Spinal cord (tissue), 10 donors: Measurements from ENCODE around the gene GNG7. TPM values are rescaled to one million over a fixed set of nuclear protein-coding genes. Genes with fewer than 3 reads are reported as not detected.
"Not testable (repeated sequence)": the region's sequence is repeated elsewhere in the genome, so short reads cannot be mapped to it uniquely, and the experiment has no call there.

Experiments
- DNase-seq, 6 donors: peaks; one replicate each; pipeline versions ENCODE4 v3.0.0 to v3.0.0-alpha.2; 2013 to 2015; ENCODE audit warnings: low spot score in 6 of 6, low read depth in 4 of 6
- H3K27ac ChIP-seq: one replicate; pipeline ENCODE4 v1.5.1; 2013; ENCODE audit warnings: low read depth, low read length, control low read depth
- H3K27me3 ChIP-seq: one replicate; pipeline ENCODE4 v1.6.1; 2013; ENCODE audit warnings: low read length; ENCODE audit not compliant: control insufficient read depth, insufficient read depth
- H3K36me3 ChIP-seq: one replicate; pipeline ENCODE4 v1.6.1; 2013; ENCODE audit warnings: low read length; ENCODE audit not compliant: control insufficient read depth, insufficient read depth
- H3K4me1 ChIP-seq: one replicate; pipeline ENCODE4 v1.6.1; 2013; ENCODE audit warnings: low read length; ENCODE audit not compliant: control insufficient read depth, insufficient read depth
- H3K4me3 ChIP-seq: one replicate; pipeline ENCODE4 v1.5.1; 2013; ENCODE audit warnings: low read depth, low read length, control low read depth
- H3K9me3 ChIP-seq: one replicate; pipeline ENCODE4 v1.6.1; 2013; ENCODE audit warnings: low read length; ENCODE audit not compliant: control insufficient read depth, insufficient read depth
- WGBS: methylation state at CpG from one replicate; pipeline ENCODE4 v1.1.5; 2013; ENCODE audit warnings: missing lambda C conversion rate; ENCODE audit not compliant: insufficient coverage; 5-methylcytosine and 5-hydroxymethylcytosine counted together
- polyA plus RNA-seq, 2 donors: library from polyadenylated mRNA; unstranded; fragments of 120-200 nt; gene quantifications; one replicate each; pipeline ENCODE4 v1.2.1, GENCODE V29; 2013; ENCODE audit not compliant: insufficient read length in 2 of 2
- total RNA-seq, 2 donors: library from RNA; depleted of rRNA in 1 of 2; stranded (reverse); fragments of 120-200 nt in 1 of 2; fragments of >200 nt in 1 of 2; gene quantifications; one replicate each; pipeline versions ENCODE4 v1.2.3 to v1.2.4, GENCODE V29; 2013 to 2014
- donor health status: healthy.

GNG7 gene
- total and polyA plus RNA-seq, 4 donors, result 6.2 to 60.4 (median 30.2) TPM

DNA sequence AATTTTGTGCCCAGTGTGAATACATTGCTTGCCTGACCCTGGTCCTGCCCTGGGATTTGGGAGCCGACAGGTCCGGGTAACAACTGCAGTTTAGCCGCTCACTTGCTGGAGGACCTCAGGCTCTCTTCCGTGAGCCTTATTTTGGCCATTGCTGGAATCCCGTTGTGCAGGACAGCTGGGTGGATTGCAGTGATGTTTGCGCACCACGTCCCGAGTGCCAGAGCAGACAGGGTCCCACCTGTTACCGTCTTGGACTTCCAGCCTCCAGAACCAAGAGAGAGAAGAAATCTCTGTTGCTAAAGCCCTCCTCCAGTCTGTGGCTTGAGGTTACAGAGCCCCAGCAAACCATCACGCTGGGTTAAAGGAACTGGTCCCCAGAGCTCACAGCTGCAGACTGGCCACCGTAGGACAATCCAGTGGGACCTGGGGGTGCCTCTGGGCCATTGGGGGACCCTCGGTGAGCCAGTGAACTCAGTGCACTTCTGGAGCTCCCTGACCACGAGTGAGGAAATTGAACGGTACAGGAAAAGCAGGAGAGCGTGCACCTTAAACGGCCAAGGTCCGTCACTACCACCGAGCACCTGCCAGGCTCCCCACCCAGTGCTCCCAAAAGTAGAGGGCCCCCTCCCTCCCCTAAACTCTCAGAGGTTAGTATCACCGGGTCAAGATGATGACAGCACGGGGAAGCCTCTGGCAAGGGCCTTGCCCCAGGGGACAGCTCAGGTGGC, 92.9 kb downstream of the GNG7 start:
- Histone ChIP-seq H3K4me3 (no peak overlapping the region), H3K9me3 (no peaks in the 10 kb centered on the region), H3K27ac (no peak overlapping the region), H3K27me3 (no peaks in the 10 kb centered on the region), H3K36me3 (peaks cover 8% of the 10 kb centered on the region), H3K4me1 (peaks cover 19% of the 10 kb centered on the region)
- no peak for DNase-seq
- 82% methylated on average over 18 of the region's 20 CpGs for WGBS

DNA sequence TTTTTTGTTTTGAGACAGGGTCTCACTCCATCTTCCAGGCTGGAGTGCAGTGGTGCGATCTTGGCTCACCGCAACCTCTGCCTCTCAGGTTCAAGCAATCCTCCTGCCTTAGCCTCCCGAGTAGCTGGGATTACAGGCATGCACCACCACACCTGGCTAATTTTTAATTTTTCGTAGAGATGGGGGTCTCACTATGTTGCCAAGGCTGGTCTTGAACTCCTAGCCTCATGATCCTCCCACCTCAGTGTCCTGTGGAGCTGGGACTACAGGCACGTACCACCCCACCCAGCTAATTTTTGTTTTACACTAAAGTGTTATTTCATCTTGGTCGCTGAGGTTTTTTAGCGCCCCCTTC, 93.5 kb downstream of the GNG7 start:
- H3K27ac ChIP-seq, H3K9me3 ChIP-seq, H3K4me3 ChIP-seq, DNase-seq, H3K27me3 ChIP-seq, H3K36me3 ChIP-seq: not testable (repeated sequence)
- H3K4me1 ChIP-seq, result peaks cover 18% of the 10 kb centered on the region
- WGBS, result 90% methylated on average over 5 of the region's 7 CpGs

DNA sequence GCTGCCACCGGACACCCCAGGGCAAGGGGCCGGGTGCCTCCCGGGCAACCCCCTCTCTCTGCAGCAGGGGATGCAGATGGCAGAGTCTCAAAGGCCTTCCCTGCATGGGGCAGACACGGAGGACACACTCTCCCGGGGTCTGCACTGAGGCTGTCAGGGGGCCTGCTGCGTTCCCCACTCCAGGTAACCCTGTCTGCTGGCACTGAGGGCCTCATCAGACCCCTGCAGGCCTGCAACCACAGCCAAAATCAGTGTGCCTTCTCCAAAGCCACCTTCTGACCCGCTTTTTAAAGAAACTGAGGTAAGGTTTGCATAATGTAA, 93.9 kb downstream of the GNG7 start:
- Histone ChIP-seq H3K36me3 (peaks cover 8% of the 10 kb centered on the region), H3K4me1 (peaks cover 13% of the 10 kb centered on the region), H3K9me3 (no peaks in the 10 kb centered on the region), H3K4me3 (no peak overlapping the region), H3K27ac (no peak overlapping the region), H3K27me3 (no peaks in the 10 kb centered on the region)
- 62% methylated on average over 6 of the region's 7 CpGs for WGBS
- no peak for DNase-seq

DNA sequence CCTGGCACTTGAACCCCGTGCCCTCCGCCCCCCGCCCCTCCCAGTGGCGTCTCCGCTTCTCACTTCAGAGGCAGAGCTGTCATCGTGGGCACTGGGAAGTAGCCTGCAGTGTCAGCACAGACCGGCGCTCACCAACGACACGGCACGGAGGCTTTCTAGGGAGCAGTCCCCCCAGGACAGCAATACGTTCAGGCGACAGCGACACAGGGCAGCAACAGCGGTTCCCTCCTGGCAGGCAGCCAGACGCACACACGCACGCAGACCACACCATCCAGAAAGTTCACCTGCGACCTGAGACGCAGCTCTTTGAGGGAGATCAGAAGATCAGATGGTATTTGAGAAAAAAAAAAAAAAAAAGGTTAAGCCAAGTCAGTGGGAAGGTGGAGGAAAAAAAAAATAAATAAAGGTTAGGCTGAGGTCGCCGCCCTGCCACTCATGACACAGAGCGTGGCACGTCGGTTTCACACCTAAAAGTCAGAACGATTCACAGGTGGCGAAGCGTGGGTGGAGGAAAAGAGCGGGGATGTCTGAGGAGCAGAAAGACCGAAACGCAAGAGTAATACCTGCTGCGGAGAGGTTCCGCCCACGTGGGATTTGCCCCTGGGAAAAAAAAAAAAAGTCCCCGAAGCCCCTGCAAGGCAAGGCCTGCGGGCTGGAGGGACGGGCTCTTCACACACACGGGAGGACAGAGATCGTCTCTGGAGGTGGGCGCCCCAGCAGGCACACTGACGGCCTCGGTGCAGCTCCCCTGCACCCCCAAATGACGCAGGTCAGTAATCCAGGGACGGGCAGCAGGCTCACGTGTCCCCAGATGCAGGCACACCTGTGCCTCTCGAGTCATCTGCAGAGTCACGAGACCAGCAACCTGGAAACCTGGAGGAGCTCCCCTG, 94.5 kb downstream of the GNG7 start:
- WGBS, result 73% methylated on average over 41 of the region's 47 CpGs
- DNase-seq, result no peak
- Histone ChIP-seq H3K9me3 (no peaks in the 10 kb centered on the region), H3K4me3 (no peak overlapping the region), H3K27ac (no peak overlapping the region), H3K4me1 (peaks cover 17% of the 10 kb centered on the region), H3K36me3 (peaks cover 8% of the 10 kb centered on the region), H3K27me3 (no peaks in the 10 kb centered on the region)

DNA sequence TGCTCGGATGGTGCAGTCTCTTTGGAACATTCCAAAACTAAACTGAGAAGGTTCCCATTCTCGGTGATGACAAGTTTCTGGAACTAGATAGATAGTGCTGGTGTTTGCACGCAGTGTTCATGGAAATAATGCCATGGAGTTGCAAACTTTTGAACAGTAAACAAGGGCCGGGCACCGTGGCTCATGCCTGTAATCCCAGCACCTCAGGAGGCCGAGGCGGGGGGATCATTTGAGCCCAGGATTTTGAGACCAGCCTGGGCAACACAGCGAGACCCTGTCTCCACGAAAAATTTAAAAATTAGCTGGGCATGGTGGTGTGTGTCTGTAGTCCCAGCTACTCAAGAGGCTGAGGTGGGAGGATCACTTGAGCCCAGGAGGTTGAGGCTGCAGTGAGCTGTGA, 95.7 kb downstream of the GNG7 start:
- H3K36me3 ChIP-seq, H3K4me3 ChIP-seq, H3K9me3 ChIP-seq, H3K27me3 ChIP-seq, DNase-seq, H3K27ac ChIP-seq: not testable (repeated sequence)
- H3K4me1 ChIP-seq, result peaks cover 26% of the 10 kb centered on the region
- WGBS, result 88% methylated on average over 9 of the region's 9 CpGs

DNA sequence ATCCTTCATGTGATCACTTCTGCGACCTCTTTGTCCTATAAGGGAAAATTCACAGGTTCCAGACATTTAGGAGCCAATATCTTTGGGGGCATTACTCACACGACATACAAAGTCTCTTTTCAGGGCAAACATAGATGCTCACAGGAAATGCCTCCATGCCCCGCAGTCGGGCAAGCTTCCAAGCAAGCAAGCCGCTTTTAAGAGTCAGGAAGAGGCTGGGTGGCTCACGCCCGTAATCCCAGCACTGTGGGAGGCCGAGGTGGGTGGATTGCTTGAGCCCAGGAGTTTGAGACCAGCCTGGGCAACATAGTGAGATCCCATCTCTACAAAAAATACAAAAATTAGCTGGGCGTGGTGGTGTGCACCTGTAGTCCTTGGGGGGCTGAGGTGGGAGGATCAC, 96.6 kb downstream of the GNG7 start:
- not testable (repeated sequence) for H3K4me3 ChIP-seq, H3K27me3 ChIP-seq, DNase-seq, H3K9me3 ChIP-seq, H3K36me3 ChIP-seq, H3K27ac ChIP-seq
- peaks cover 19% of the 10 kb centered on the region for H3K4me1 ChIP-seq
- WGBS, result 89% methylated on average over 6 of the region's 9 CpGs

DNA sequence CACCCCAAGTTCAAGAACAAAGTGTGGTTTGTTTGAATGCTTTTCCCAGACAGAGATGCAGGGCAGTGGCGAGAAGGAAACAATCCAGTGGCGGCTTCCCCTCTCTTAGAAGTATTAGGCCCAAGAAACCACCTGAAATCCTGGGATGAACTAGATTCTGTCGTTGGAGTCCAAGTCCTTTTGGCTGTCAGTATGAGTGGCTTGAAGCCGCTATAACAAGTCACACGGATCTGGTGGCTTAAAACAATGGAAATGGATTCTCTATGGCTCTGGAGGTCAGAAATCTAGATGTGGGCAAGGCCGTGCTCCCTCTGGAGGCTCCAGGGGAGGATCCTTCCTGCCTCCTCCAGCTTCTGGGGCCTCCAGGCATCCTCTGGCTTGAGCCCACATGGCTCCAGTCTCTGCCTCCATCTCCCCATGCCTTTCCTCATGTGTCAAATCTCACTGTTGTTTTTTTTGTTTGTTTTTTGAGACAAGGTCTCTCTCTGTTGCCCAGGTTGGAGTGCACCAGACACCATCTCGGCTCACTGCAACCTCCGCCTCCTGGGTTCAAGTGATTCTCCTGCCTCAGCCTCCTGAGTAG, 97.7 kb downstream of the GNG7 start:
- Histone ChIP-seq H3K4me1 (peaks cover 14% of the 10 kb centered on the region), H3K4me3 (no peak overlapping the region), H3K9me3 (no peaks in the 10 kb centered on the region), H3K27me3 (no peaks in the 10 kb centered on the region), H3K36me3 (peaks cover 8% of the 10 kb centered on the region), H3K27ac (no peak overlapping the region)
- no peak for DNase-seq
- WGBS, result 85% methylated on average over 4 of the region's 8 CpGs

DNA sequence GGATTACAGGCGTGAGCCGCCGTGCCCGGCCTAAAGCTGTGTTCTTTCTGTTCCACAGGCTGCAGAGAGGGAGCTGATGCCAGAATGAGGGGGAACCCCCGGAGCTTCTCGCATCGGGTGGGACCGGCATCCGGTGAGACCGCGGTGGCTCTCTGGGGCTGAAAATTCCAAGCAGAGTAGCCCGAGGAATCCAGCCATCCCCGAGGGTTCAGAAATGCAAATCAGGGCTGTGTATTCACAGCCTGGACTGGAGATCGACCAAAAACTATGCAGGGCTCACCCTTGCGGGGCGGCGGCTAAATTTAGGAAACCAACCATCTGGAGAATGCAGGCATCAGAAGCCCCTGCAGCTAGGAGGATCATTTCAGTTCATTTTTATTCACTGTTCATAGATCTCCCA, 99.2 kb downstream of the GNG7 start:
- Histone ChIP-seq H3K4me3 (peak overlapping the region; percentile 9), H3K4me1 (peaks cover 23% of the 10 kb centered on the region), H3K9me3 (no peaks in the 10 kb centered on the region), H3K36me3 (peaks cover 5% of the 10 kb centered on the region), H3K27me3 (no peaks in the 10 kb centered on the region), H3K27ac (peak overlapping the region; percentile 57)
- WGBS, result 24% methylated on average over 16 of the region's 17 CpGs
- peak in 1 of 6 donors; percentile 78 for DNase-seq

DNA sequence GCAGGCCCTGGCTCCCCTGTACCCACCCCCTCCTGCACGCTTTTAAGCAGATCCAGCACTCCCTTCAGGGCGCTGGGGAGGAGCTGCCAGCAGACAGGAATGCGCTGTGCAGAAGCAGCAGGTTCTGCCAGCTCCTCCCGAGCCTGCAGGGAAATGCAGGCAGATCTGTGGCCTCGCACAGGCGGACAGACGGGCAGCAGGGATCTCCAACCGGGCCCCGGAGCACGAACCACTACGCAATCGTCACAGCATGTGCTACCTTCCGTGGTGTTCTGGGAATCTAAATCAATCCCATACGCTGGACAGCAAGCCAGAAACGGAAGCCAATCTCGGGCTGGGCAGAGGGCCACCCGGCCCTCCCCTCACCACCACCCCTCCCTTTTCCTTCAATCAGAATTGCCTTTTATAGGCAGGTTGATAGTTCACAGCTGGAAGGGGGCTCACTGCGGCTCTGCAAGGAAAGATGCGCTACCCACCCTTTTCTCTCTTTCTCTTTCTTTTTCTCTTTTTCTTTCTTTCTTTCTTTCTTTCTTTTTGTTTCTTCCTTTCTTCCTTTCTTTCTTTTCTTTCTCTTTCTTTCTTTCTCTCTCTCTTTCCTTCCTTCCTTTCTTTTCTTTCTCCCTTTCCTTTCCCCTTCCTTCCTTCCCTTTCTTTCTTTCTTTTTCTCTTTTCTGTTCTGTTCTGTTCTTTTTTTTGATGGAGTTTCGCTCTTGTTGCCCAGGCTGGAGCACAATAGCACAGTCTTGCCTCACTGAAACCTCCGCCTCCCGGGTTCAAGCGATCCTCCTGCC, 99.9 kb downstream of the GNG7 start:
- Histone ChIP-seq H3K9me3 (no peaks in the 10 kb centered on the region), H3K4me3 (peak overlapping the region; percentile 18), H3K4me1 (peaks cover 23% of the 10 kb centered on the region), H3K36me3 (no peaks in the 10 kb centered on the region), H3K27ac (peak overlapping the region; percentile 33), H3K27me3 (no peaks in the 10 kb centered on the region)
- peak in 3 of 6 donors; percentile 44 to 90 (median 76) for DNase-seq
- WGBS, result 15% methylated on average over 17 of the region's 23 CpGs
